GM18499 (cell line): ENCODE measurements around the gene PGRMC2.
"Not testable (repeated sequence)": the region's sequence is repeated elsewhere in the genome, so short reads cannot be mapped to it uniquely, and the experiment has no call there.

Experiments
- ATAC-seq: cut with Tn5 transposase; IDR thresholded peaks from one replicate; pipeline ENCODE4 v1.9.1; 2021; ENCODE audit warnings: moderate number of reproducible peaks; ENCODE audit not compliant: insufficient read depth, unreplicated experiment

The PGRMC2 gene

DNA sequence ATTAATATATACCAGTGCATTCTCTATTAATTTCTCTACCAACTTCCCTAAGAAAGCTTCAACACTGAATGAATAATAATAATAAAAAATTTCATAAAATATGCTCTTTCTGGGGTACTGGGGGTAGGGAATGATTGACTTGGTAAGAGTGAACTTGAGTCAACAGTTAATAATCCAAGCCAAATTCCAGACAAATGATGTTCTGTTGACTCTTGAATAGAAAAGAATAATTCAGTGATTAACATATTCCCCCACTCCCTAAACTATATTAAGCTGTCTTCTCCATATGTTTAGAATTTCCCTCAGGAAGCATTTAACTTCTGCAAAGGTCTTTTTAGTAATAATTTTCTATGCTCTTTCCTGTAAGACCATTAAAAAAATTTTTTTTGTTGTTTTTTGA is 12.3 kb downstream of the PGRMC2 start:
- no peak for ATAC-seq

DNA sequence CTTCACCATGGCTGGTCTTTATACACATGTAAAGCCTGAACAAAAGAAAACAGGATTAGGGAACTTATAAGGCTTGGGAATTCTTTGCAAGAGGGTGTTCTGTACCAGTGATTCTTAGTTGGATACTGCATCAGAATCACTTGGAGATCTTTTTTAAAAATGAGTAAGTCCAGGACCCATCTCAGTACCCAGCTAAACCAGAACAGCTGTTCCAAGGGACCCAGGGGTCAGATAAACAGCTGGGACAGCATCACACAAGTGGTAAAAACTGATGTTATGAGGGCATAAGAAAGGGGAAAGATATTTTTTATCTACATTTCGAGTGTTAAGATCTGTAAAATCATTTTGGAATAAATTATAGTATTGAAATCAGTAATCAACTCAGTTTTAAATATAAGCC is 16.1 kb downstream of the PGRMC2 start:
- no peak for ATAC-seq

DNA sequence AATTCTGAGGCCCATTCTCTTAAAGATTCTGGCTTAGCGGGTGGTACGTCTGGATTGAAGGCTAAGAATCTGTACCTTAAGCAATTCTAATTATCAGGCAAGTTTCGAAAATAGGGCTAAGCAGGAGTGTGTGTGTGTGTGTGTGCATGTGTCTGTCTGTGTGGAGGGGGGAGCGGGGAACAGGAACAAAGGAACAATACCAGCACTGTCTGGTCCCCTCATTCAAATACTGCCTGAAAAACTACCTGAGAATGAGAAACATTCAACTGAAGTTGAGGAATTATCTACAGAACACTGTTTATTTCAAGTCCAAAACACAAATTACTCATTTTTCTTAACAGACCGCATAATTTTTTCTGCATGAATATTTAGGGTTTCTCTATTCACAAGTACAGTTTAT is 18.6 kb downstream of the PGRMC2 start:
- ATAC-seq, result no peak

DNA sequence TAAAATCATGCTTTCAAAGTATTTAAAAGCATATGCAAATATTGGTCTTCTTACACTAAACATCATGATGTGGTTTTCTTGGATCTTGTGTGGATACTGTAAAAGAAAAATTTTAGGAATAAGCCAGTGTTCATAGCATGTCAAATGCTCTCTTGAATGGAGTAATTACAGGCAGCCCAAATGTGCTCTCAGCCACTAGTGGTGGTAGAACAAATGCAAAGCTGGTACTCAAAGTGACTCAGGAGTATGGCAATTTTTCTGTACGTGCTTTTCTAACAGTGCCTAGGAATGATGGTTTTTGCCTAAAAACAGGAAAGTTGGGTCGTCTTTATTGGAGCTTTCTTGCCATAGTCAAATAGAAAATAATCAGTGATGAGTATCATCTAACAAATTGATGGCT is 19.9 kb downstream of the PGRMC2 start:
- ATAC-seq, result no peak

DNA sequence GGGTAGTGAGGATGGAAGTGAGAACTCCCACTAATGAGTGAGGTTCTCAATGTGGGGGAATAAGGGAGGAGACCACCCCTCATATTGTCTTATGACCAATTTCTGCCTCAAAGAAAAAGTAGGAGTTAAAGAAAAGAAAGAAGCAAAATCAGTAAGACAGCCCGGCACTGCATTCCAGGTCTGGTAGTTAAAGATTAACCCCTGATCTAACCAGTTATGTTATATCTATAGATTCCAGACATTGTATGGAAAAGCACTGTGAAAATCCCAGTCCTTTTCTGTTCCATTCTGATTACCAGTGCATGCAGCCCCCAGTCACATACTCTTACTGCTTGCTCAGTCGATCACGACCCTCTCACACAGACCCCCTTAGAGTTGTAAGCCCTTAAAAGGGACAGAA is 20.4 kb downstream of the PGRMC2 start:
- not testable (repeated sequence) for ATAC-seq

DNA sequence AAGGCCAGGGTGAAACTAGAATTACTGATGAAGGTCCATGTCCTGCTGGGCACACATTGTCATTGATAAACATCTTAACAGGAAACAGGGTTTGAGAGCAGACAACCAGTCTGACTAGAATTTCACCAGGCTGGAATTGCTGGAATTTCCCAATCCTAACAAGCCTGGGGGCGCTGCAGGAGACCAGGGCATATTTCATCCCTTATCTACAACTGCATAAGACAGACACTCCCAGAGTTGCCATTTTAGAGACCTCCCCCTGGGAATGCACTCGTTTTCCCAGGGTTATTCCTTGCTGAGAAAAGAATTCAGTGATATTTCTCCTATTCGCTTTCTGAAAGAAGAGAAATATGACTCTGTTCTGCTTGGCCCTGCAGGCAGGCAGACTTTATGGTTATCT is 22.1 kb downstream of the PGRMC2 start:
- ATAC-seq, result not testable (repeated sequence)

DNA sequence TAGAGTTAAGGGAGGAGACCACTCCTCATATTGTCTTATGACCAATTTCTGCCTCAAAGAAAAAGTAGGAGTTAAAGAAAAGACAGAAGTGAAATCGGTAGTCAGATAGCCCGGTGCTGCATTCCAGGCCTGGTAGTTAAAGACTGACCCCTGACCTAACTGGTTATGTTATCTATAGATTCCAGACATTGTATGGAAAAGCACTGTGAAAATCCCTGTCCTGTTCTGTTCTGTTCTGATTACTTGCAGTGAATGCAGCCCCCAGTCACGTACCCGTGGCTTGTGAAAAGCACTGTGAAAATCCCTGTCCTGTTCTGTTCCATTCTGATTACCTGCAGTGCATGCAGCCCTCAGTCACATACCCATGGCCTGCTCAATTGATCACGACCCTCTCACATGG is 27.7 kb downstream of the PGRMC2 start:
- ATAC-seq, result not testable (repeated sequence)

DNA sequence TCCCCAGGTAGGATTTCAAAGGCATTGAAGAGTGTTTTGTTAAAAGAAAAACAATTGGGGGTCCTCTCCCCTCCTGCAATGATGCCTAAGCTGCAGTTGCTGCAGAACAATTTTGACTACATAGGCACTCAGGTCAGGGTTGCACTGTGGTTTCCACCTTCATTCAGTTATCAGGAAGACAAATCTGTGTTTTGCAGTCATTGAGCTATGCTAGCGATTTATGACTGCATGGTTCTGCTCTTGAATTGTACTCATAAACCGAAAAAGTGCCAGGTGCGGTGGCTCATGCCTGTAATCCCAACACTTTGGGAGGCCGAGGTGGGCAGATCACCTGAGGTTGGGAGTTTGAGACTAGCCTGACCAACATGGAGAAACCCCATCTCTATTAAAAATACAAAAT is 29.4 kb downstream of the PGRMC2 start:
- ATAC-seq, result not testable (repeated sequence)

DNA sequence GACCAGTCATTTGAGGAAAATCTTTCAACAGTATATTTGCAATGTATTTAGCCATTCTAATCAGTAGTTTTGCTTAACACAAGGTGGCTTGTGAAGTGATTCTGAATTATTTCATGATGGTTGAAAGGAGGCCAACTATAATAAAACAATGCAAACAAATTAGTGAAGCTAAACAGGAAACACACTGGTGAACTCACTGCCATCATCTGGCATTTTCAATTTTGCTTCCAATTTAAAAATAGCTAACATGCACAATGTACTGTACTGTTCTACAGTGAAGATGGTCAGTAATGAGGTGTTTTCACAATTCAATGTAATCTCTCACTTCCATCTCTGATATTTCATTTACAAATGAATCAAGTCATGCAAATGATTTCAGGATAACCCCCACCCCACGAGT is 31.1 kb downstream of the PGRMC2 start:
- ATAC-seq, result no peak

DNA sequence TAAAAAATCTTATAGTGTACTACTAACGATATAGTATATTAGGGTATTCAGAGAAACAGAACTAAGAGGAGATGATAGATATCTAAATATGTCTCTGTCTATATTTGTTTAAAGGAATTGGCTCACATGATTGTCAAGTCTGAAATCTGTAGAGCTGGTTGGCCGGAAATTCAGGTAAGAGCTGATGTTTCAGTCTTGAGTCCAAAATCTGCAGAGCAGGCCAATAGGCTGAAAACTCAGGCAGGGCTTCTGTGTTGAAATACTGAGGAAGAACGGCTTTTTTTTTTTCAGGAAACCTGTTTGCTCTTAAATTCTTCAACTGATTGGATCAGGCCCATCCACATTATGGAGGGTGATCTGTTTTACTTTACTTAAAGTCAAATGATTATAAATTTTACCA is 31.7 kb downstream of the PGRMC2 start:
- ATAC-seq, result no peak

DNA sequence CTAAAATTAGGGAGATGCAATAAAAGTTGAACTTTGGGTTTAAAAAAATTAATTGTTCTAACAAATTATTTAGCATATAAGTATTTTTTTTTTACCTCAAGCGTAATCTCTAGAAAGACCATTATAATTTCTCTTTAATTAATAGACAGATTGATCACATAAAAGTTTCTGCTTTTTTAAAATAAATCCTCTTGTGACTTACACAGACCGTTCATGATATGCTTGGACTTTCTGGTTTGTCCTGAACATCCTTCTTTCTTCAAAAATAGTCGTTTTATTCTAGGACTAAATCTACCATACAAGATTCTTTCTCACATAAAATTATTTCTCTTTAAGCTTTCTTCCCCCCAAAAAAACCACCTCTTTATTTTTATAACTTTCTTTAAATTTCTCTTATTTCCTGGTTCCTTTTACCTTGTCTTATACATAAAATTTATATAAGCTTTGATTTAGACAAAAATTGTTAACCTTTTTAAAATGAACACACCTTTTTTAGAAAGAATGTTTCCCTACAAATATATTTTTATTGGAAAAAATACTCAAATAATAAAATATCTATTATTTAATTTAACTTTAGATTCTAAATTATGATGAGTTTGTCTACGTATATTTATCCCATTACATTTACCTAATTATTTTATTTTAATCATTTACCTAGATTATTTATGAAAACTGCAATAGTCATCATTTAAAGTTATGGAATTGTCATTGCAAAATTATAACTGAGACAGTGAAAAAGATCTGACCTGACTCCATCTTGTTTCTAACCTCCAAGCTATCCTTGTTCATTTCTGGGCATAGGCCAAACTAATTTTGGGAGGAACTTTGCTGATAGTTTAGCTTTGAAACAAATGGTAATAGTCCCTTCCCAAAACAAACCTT is 37.6 kb downstream of the PGRMC2 start:
- ATAC-seq, result no peak

DNA sequence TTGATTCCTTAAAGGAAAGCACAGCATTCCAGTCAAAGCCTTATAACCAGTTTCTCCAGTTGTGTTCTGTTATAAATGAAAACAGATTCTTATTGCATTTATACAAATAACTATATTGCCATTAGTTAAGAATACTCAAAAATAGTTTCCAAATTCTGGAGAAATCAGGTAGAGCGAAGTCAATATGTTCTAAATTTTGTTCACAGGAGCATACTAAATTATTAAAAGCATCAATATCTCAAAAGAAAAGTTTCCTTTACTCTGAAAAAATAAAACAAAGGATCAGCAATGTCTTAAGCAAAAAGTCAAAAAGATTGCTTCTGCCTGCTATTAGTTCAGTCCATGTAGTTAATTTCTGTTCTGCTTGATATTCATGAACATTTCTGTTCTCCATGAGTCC is 39.7 kb downstream of the PGRMC2 start:
- no peak for ATAC-seq

DNA sequence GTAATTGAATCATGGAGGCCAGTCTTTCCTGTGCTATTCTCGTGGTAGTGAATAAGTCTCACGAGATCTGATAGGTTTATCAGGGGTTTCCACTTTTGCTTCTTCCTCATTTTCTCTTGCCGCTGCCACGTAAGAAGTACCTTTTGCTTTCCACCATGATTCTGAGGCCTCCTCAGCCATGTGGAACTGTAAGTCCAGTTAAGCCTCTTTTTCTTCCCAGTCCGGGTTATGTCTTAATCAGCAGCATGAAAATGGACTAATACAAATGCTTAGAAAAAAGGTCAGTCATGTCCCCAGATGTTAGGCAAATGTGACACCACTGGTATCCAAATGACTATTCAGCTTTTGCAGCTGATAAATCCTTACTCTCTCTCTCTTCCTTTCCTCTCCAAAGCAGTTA is 42.2 kb downstream of the PGRMC2 start:
- not testable (repeated sequence) for ATAC-seq

DNA sequence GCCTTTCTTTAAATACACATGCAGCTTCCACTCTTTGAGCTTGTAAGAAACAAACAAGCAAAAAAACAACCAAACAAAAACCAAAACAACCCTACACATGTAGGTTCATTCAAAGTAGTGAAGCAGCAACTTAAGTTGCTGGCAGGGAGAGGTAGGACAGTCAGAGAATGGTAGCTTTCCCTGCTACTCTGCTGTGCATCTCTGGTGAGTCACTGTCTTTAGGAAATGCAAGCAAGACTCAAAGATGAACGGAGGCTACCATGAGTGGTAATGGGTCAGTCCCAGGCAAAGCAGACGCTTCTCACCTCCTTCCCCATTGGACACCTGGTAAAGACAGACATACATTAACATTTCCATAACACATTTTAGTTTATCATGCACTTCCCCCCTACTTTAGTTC is 43.2 kb downstream of the PGRMC2 start:
- ATAC-seq, result no peak

DNA sequence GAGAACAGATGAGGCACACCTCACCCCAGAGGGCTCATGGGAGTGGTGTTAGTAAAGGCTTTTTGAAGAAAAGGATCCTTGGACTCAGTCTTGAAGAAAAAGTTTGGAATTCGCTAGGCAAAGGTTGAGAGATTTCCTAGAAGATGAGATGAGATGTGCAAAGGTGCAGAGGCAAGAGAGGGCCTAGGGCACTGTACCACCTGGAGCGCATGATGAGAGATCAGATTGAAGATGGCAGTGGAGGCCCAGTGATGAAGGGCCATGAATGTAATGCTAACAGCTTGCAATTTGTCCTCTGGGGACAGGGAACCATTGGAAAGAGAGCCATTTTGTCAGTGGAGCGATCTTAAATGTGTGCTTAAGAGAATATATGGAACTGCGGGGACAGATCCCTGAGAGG is 45.0 kb downstream of the PGRMC2 start:
- no peak for ATAC-seq

DNA sequence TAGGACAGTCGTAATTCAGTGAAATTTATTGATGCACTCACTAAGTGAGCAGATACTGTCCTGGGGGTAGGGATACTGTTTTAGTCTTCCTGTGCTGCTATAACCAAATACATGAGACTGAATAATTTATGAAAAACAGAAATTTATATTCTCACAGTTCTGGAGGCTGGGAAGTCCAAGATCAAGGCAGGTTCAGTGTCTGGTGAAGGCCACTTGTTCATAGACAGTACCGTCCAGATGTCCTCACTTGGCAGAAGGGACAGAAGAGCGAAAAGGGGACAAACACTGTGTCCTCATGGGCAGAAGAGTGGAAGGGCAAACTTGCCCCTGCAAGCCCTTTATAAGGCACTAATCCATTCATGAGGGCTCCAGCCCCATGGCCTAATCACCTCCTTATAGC is 45.6 kb downstream of the PGRMC2 start:
- ATAC-seq, result no peak

DNA sequence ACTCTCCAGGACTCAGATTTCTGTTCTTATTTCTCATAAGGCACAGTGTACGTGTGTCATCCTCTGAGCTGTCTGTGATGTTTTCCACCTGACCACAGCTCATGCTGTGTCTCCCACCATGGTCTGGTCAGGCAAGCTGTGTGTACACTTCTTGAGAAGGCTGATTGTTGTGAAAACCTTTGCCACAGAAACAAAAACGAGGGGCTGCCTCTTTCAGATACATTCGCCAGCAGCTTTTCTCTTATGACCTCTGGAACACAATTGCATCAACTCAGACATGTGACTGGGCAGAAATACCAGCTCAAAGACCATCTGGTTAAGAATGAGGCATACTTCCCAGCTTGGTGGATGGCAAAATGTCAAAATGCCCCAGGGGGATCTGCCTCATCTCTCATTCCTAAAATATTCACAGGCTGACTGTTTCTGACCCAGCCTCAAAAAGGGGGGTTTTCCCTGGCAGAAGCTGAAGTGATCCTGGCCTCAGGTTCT is 46.1 kb downstream of the PGRMC2 start:
- ATAC-seq, result no peak

DNA sequence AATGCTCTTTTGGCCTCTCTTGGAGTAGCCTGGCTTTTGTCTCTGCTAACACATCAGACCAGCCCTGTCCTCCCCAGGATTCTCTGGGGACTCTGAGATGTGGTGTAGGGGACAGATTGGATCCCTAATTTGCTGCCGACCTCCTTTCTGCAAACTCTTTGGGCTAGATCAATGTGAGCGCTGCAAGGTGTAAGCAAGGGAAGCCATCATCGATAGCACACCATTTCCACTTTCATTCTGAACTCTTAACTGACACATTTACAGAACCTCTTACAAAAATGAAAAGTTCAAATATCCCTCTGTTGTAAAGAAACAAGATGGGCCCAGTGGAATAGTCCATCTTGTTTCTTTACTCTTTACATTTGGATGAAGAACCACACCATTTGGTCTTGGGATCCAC is 46.6 kb downstream of the PGRMC2 start:
- ATAC-seq, result no peak

DNA sequence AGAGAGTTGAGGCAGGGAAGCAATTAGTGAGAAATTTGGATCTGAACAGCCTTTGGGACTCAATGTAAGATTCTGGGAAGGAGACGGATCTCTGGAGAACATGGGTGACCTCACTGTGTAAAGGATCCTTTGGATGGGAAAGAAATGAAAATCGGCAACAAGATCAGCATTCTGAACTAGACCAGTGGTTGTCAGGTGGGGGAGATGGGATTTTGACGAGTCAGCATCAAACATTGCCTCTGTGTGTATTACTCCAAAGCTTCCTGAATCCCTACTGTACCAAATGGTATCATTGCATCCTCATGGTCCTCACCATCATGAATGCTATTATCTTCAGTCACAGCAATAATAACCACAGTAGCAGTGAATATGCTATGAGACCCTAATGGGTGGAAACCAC is 52.8 kb downstream of the PGRMC2 start:
- ATAC-seq, result no peak

DNA sequence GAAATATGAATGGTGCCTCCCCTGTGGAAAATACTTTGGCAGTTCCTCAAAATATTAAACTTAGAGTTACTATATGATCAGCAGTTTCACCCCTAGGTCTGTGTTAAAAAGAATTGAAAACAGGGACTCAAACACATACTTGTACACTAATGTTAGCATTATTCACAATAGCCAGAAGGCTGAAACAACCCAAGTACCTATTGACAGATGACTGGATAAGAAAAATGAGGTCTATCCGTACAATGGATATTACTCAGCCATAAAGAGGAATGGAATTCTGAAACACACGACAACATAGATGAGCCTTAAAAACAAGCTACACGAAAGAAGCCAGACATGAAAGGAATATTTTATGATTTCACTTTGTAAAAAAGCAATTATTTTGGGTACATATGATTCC is 54.9 kb downstream of the PGRMC2 start:
- ATAC-seq, result no peak

DNA sequence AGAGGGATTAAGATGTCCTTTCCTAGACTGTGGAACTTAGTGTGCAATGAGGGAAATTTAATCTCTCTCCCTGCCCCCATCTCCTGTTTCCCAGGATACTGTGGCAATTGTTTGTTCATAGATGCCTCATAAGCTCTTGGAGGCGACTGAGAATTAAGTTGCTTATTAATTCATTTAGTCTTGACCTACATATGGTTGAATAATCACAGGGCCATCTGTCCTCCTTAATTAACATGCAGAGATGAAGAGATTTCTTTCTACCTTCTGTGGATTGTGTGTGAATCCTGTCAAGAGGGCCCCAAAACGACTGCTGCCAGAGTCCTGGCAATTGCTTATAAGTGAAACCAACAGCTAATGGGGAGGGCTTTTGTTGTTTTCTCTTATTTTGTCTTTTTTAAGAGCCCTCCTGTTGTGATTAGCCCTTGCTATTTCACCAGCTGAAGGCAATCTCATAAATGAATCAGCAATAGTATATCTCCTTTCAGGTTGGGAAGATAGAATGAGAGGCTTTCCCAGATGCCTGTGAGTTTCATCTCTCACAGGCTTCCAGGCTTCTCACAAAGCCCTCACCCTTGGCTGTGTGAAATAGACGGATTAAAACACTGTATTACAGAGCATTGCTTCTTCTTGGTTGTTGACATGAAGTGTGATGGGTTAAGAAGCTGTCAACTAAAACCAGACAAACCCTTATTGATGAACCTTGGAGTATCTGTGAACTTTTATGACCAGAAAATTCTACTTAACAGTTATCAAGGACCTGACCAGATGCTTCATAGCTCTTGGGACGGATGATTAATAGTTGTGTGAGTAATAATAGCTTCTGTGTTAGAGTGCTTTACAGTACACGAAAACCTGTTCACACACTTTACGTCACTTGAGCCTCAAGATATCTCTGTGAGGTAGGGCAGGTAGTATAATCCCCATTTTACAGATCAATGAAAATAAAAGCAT is 58.5 kb downstream of the PGRMC2 start:
- ATAC-seq, result no peak
